Gastroesophageal sphincter (tissue), 3 donors: Measurements from ENCODE around the gene TNFRSF12A.
A peak's percentile ranks its signal among the peaks of the same experiment; 100 is the strongest.

ENCODE experiments used
- EP300 ChIP-seq: sonication (generic); formaldehyde crosslinking; IDR thresholded peaks from one replicate; pipeline ENCODE4 v1.6.1; 2017; ENCODE audit warnings: antibody characterized with exemption, mild to moderate bottlenecking
- POLR2A ChIP-seq, 2 donors: fragments of 450-650 bp; IDR thresholded peaks; one replicate each; pipeline ENCODE4 v1.6.1; 2017; ENCODE audit warnings: antibody characterized with exemption in 2 of 2, mild to moderate bottlenecking in 2 of 2, moderate library complexity in 1 of 2
- TF ChIP-seq, protein P1 (sequence below), 4 experiments: fragments of 200-600 bp in 2 of 4; fragments of 450-650 bp in 2 of 4; sonication (generic) in 1 of 4; IDR thresholded peaks; one replicate each; pipeline ENCODE4 v1.5.1; 2017 to 2019; ENCODE audit warnings: antibody characterized with exemption in 4 of 4, mild to moderate bottlenecking in 2 of 4, moderate library complexity in 2 of 4

- TF ChIP-seq EP300 (no peak), POLR2A (IDR thresholded peaks at IDR 0.05) (peak in 1 of 2 donors; percentile 17)
- TF ChIP-seq, protein P1, sequence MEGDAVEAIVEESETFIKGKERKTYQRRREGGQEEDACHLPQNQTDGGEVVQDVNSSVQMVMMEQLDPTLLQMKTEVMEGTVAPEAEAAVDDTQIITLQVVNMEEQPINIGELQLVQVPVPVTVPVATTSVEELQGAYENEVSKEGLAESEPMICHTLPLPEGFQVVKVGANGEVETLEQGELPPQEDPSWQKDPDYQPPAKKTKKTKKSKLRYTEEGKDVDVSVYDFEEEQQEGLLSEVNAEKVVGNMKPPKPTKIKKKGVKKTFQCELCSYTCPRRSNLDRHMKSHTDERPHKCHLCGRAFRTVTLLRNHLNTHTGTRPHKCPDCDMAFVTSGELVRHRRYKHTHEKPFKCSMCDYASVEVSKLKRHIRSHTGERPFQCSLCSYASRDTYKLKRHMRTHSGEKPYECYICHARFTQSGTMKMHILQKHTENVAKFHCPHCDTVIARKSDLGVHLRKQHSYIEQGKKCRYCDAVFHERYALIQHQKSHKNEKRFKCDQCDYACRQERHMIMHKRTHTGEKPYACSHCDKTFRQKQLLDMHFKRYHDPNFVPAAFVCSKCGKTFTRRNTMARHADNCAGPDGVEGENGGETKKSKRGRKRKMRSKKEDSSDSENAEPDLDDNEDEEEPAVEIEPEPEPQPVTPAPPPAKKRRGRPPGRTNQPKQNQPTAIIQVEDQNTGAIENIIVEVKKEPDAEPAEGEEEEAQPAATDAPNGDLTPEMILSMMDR (IDR thresholded peaks at IDR 0.05) = peak in 3 of 4 experiments; percentile 94 to 99 (median 98)
Observed at GRCh38 chr16:3059041-3059722, 39.0 kb downstream of the TNFRSF12A start.
